HUES64 (cell line): ENCODE measurements around the gene TMEM117.

Experiments
- H3K27ac ChIP-seq: 2 replicates; pipeline ENCODE4 v1.7.0; 2013; ENCODE audit warnings: low read depth, low read length, inconsistent platforms
- H3K27me3 ChIP-seq: 2 replicates; pipeline ENCODE4 v1.6.1; 2013; ENCODE audit warnings: mild to moderate bottlenecking, low read length; ENCODE audit not compliant: insufficient read depth
- H3K36me3 ChIP-seq: 2 replicates; pipeline ENCODE4 v1.6.1; 2013; ENCODE audit warnings: mild to moderate bottlenecking, low read length; ENCODE audit not compliant: insufficient read depth
- H3K4me1 ChIP-seq: 2 replicates; pipeline ENCODE4 v1.6.1; 2013; ENCODE audit warnings: mild to moderate bottlenecking, low read length, moderate library complexity; ENCODE audit not compliant: insufficient read depth
- H3K4me3 ChIP-seq: 2 replicates; pipeline ENCODE4 v1.5.1; 2013; ENCODE audit warnings: mild to moderate bottlenecking, low read length, moderate library complexity
- H3K9ac ChIP-seq: 2 replicates; pipeline ENCODE4 v1.6.1; 2013; ENCODE audit warnings: mild to moderate bottlenecking, low read depth, low read length
- H3K9me3 ChIP-seq: 2 replicates; pipeline ENCODE4 v1.6.1; 2013; ENCODE audit warnings: low read depth, low read length; ENCODE audit not compliant: insufficient read depth
- WGBS: fragments of 150-250, 120-280 bp; methylation state at CpG from one replicate; pipeline ENCODE4 v1.1.7; 2013; ENCODE audit warnings: missing lambda C conversion rate; 5-methylcytosine and 5-hydroxymethylcytosine counted together

Gene TMEM117

DNA sequence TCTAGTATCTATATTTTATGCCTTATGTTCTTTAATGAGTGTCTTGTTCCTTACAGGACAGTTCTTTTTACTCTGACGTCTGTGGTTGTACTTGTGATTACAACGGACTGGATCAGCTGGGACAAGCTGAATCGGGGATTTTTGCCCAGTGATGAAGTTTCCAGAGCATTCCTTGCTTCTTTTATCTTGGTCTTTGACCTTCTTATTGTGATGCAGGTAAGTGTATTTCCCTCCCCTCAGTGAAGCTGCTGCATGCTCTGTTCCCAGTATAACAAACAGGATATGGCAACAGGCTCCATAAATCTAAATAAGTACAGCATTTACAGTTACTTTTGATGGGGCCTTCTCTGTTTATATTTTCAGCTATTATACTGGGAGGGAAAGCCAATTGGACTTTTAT is 463.6 kb downstream of the TMEM117 start:
- Histone ChIP-seq H3K27me3 (no peaks in the 10 kb centered on the region), H3K4me3 (no peak overlapping the region), H3K36me3 (no peaks in the 10 kb centered on the region), H3K9ac (no peak overlapping the region), H3K27ac (no peak overlapping the region), H3K4me1 (peaks cover 11% of the 10 kb centered on the region), H3K9me3 (no peaks in the 10 kb centered on the region)
- WGBS = 69% methylated on average over 3 of the region's 3 CpGs

DNA sequence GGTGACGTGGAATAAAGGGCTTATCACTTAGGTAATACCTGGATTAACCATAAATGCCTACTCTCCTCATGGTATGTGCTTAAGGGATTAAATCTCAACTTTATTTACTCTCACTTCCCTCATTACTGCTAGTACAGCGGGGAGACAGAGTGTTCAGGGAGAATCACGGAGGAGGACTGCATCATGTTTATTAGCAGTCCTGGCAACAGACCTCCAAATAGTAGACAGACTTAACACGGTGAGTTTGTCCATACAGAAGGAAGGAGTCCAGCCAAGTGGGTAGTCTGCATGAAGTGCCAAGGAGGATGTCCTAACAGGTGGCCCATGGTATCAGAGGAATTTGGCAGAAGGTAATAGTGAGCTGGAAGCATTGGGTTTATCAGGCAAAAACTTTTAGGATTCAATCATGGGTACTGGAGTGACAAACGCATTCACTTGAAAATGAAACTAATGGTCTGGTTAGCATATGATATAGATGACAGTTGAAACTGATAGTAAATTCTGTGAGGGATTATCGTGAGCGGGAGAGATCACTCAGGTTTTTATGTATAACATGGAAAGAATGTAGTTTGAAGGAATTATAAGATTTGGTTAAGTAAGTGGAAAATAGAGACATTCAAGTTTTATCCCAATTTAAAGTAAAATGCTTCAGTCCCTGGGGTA is 471.8 kb downstream of the TMEM117 start:
- H3K27ac ChIP-seq = no peak overlapping the region
- WGBS = 91% methylated on average over 6 of the region's 7 CpGs
- H3K9me3 ChIP-seq = peaks cover 13% of the 10 kb centered on the region
- H3K9ac ChIP-seq = no peak overlapping the region
- no peaks in the 10 kb centered on the region for H3K27me3 ChIP-seq
- H3K4me3 ChIP-seq = no peak overlapping the region
- no peaks in the 10 kb centered on the region for H3K4me1 ChIP-seq
- no peaks in the 10 kb centered on the region for H3K36me3 ChIP-seq

DNA sequence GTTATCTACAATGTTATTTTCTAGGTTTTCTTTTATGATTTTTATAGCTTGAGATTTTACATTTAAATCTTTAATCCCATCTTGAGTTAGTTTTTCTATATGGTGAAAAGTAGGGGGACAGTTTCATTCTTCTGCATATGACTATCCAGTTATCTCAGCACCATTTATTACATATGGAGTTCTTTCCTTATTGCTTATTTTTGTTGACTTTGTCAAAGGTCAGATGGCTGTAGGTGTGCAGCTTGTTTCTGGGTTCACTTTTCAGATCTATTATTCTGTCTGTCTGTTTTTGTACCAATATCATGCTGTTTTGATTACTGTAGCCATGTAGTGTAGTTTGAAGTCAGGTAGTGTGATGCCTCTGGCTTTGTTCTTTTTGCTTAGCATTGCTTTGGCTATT is 477.3 kb downstream of the TMEM117 start:
- Histone ChIP-seq H3K36me3 (no peaks in the 10 kb centered on the region), H3K4me1 (no peaks in the 10 kb centered on the region), H3K27ac (no peak overlapping the region), H3K27me3 (no peaks in the 10 kb centered on the region), H3K9me3 (peaks cover 5% of the 10 kb centered on the region; the same call in 1 of the 2 replicates), H3K9ac (no peak overlapping the region), H3K4me3 (no peak overlapping the region)

DNA sequence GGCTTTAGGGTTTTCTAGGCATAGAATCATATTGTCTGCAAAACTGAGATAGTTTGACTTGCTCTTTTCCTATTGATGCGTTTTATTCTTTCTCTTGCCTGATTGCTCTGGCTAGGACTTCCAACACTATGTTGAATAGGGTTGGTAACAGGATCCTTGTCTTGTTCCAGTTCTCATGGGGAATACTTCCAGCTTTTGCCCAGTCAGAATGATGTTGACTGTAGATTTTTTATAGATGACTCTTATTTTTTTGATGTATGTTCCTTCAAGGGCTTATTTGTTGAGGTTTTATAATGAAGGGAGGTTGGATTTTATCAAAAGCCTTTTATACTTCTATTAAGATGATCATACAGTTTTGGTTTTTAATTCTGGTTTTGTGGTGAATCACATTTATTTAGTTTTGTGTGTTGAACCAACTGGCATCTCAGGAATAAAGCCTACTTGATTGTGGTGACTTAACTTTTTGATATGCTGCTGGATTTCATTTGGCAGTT is 478.2 kb downstream of the TMEM117 start:
- Histone ChIP-seq H3K9me3 (peaks cover 5% of the 10 kb centered on the region; the same call in 1 of the 2 replicates), H3K9ac (no peak overlapping the region), H3K27ac (no peak overlapping the region), H3K36me3 (no peaks in the 10 kb centered on the region), H3K4me1 (no peaks in the 10 kb centered on the region), H3K4me3 (no peak overlapping the region), H3K27me3 (no peaks in the 10 kb centered on the region)
- 93% methylated on average over 1 of the region's 1 CpG for WGBS

DNA sequence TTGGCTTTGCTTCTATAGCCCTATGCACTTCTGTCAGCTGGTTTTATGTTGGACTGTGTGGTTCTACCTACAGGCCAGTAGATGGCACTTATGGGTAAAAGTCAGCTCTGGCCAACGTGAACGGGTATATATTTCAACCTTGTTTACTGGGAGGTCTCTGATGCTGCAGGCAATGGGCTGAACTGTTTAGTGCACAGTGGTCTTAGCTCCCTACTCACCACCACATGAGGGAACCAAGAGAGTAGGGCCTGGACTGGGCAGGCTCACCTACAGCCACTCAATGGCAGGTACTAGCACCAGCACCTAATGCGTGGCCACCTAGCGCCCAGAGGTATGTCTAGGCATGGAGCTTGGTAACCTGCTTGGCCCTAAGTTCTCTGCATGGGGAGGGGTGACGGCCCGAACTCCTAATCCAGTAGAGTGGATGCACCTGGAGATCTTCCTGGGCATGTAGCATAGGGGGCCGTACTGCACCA is 481.8 kb downstream of the TMEM117 start:
- no peak overlapping the region for H3K4me3 ChIP-seq
- H3K9me3 ChIP-seq = peaks cover under 1% of the 10 kb centered on the region; the same call in 1 of the 2 replicates
- H3K27ac ChIP-seq = no peak overlapping the region
- H3K36me3 ChIP-seq = no peaks in the 10 kb centered on the region
- no peaks in the 10 kb centered on the region for H3K27me3 ChIP-seq
- 75% methylated on average over 7 of the region's 7 CpGs for WGBS
- no peak overlapping the region for H3K9ac ChIP-seq
- H3K4me1 ChIP-seq = no peaks in the 10 kb centered on the region

DNA sequence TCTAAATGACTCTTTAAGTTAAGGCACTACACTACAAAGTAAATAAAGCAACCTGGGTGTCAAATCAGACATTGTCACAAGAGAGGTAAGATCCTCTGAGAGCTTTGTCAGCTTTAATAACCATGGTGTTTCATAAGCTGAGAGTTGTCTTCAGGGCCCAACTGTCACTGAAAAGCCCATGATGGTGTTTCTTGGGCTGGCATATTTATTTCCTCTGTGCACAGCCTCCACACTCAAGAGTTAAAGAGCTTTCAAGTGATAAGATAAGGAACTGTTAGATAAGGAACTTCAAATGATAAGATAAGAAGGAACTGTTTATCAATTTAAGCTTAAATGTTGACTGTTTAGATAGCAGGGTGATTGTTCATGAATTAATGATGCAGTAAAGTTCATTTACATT is 495.4 kb downstream of the TMEM117 start:
- H3K27ac ChIP-seq = no peak overlapping the region
- H3K4me1 ChIP-seq = no peaks in the 10 kb centered on the region
- no peak overlapping the region for H3K9ac ChIP-seq
- H3K9me3 ChIP-seq = no peaks in the 10 kb centered on the region
- H3K4me3 ChIP-seq = no peak overlapping the region
- no peaks in the 10 kb centered on the region for H3K27me3 ChIP-seq
- H3K36me3 ChIP-seq = no peaks in the 10 kb centered on the region

DNA sequence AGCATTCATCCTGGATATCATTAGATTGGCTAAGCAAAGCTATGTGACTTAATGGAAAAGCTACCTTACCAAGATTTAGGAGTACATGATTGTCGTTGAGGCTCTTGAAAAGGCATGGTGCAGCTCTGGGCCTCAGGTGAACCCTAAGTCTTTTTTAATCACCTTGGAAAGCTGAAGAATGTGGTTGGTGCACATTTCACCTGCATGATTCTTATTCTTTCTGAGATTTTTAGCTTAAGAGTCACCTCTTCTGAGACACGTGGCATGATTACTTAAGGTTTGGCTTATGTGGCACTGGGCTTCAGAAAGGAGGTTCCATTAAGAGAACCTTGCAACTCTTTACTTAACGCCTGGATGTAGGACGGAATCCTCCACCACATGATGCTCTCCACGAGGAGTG is 498.5 kb downstream of the TMEM117 start:
- H3K9me3 ChIP-seq = no peaks in the 10 kb centered on the region
- no peak overlapping the region for H3K9ac ChIP-seq
- no peak overlapping the region for H3K27ac ChIP-seq
- no peaks in the 10 kb centered on the region for H3K27me3 ChIP-seq
- no peak overlapping the region for H3K4me3 ChIP-seq
- H3K36me3 ChIP-seq = no peaks in the 10 kb centered on the region
- no peaks in the 10 kb centered on the region for H3K4me1 ChIP-seq
- WGBS = 75% methylated on average over 5 of the region's 5 CpGs

DNA sequence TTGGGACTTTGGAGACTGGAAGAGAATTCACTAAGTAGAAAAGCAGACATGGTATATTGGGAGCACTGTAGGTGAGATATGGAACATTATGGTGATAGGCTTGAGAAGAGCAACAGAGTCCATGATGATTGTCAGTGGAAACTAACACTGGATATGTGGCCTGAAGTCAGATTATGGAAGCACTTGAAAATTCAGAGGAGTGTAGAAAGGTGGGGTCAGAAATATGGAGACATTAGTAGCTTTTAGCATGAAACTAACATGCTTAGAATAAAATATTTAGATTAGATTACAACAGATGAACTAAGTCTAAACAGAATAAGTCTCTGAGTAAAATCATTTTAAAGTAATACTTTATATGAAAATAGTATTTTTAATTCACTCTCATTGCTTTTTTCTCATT is 499.1 kb downstream of the TMEM117 start:
- no peak overlapping the region for H3K9ac ChIP-seq
- no peaks in the 10 kb centered on the region for H3K36me3 ChIP-seq
- H3K27ac ChIP-seq = no peak overlapping the region
- H3K27me3 ChIP-seq = no peaks in the 10 kb centered on the region
- no peak overlapping the region for H3K4me3 ChIP-seq
- H3K9me3 ChIP-seq = no peaks in the 10 kb centered on the region
- no peaks in the 10 kb centered on the region for H3K4me1 ChIP-seq

DNA sequence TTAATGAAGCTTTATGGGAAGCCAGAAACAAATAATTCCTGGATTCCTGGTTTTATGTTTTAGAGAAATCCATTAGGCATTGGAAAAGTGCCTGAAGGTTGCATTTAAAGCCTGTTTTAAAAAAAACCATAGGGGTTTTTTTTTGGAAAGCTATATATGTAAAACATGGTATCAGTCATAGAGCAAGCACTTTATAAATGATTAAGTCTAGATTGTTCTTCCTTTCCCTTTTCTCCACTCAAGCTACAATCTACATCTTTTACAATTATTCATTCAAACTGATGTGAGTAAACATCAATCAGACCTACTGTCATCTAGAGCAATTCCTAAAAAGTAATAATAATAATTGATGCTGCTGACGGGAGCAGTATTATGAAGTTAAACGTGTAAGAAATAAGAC is 500.7 kb downstream of the TMEM117 start:
- H3K4me1 ChIP-seq = no peaks in the 10 kb centered on the region
- no peak overlapping the region for H3K9ac ChIP-seq
- no peaks in the 10 kb centered on the region for H3K9me3 ChIP-seq
- WGBS = 92% methylated on average over 2 of the region's 2 CpGs
- H3K4me3 ChIP-seq = no peak overlapping the region
- H3K36me3 ChIP-seq = no peaks in the 10 kb centered on the region
- no peak overlapping the region for H3K27ac ChIP-seq
- no peaks in the 10 kb centered on the region for H3K27me3 ChIP-seq

DNA sequence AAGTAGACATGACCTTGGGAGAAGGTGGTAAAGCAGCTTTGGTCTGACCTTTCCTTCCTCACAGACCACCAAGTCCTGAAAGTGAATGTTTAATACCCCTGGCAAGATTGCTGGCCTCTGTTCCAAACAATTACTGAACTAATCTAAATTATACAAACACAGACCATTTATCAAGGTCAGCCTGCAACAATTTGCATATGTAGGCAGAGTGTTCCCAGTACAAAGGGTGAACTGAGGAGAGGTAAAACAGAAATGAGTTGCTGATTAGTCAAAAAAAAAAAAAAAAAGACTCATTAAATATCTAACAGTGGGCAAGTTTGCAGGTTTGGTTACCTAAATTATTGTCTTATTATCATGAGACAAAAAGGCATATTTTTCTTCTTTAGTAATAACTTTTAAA is 506.5 kb downstream of the TMEM117 start:
- Histone ChIP-seq H3K27ac (no peak overlapping the region), H3K36me3 (no peaks in the 10 kb centered on the region), H3K9ac (no peak overlapping the region), H3K4me1 (no peaks in the 10 kb centered on the region), H3K27me3 (no peaks in the 10 kb centered on the region), H3K9me3 (no peaks in the 10 kb centered on the region), H3K4me3 (no peak overlapping the region)

DNA sequence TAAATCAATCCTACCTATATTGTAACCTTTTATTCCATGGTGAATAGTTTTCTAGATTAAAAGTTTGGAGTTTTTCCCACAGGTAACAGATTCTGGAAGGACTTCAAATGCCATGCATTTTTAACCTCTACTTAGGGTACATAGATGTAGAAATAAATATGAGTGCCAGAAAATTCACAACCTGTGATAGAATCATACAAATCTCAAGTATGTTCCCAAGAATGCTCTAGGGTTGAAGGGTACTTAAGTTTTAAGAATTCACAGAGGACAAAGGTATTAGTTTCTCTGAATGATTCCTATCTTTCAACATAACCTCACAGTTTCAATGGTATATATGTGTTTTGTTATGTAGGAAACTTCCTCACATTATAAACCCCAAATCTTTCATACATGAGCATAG is 511.3 kb downstream of the TMEM117 start:
- Histone ChIP-seq H3K4me3 (no peak overlapping the region), H3K9me3 (no peaks in the 10 kb centered on the region), H3K27me3 (no peaks in the 10 kb centered on the region)

DNA sequence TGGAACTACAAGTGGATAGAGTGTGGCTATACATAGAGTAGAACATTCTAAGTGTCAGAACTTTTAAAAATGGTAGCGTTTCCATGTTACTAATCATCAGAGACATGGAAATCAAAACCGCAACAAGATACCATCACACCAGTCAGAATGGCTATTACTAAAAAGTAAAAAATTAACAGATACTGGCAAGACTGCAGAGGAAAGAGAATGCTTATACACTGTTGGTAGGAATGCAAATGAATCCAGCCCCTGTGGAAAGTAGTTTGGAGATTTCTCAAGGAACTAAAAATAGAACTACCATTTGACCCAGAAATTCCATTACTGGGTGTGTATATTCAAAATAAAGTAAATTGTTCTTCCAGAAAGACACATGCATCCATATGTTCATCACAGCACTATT is 521.6 kb downstream of the TMEM117 start:
- Histone ChIP-seq H3K27me3 (no peaks in the 10 kb centered on the region), H3K36me3 (no peaks in the 10 kb centered on the region), H3K9me3 (no peaks in the 10 kb centered on the region), H3K9ac (no peak overlapping the region), H3K4me1 (no peaks in the 10 kb centered on the region), H3K4me3 (no peak overlapping the region), H3K27ac (no peak overlapping the region)
- WGBS = 94% methylated on average over 2 of the region's 2 CpGs

More for the DNA sequence above, 511.3 kb downstream of the TMEM117 start:
- Histone ChIP-seq H3K4me1 (no peaks in the 10 kb centered on the region), H3K27ac (no peak overlapping the region), H3K36me3 (no peaks in the 10 kb centered on the region), H3K9ac (no peak overlapping the region)
